ENCODE results near the gene SKAP2. TPM values are rescaled to one million over a fixed set of nuclear protein-coding genes. Genes with fewer than 3 reads are reported as not detected.

Gene SKAP2
- total and polyA plus RNA-seq, 2 of the 4 experiments (the other 2 are of a cell fraction): 5.7 to 7.4 TPM

- ChIA-PET POLR2A (ENCODE audit: unreplicated experiment) (no interaction called here), CTCF (no interaction called here)
- Histone ChIP-seq H3K4me1 (ENCODE audit: control insufficient read depth, insufficient read depth, low read length) (no peaks in the 10 kb centered on the region), H2BK5ac (ENCODE audit: low read depth, low read length, poor library complexity, severe bottlenecking) (no peak overlapping the region), H3K79me1 (ENCODE audit: low read depth in 1 of 2, low read length in 2 of 2) (no peaks in the 10 kb centered on the region), H4K8ac (ENCODE audit: low read depth in 2 of 2, low read length in 2 of 2) (no peak overlapping the region), H3K9ac (ENCODE audit: low read depth, low read length) (no peak overlapping the region), H3K27me3 (ENCODE audit: control insufficient read depth, insufficient read depth, low read length) (peaks cover 2% of the 10 kb centered on the region), H4K5ac (ENCODE audit: low read depth, low read length) (no peak overlapping the region), H2AFZ (replicated peaks; ENCODE audit: low read length, poor library complexity) (no peak overlapping the region), H3K4me3 (ENCODE audit: insufficient read depth, low read depth, low read length) (no peak overlapping the region), H2AK5ac (ENCODE audit: low read depth, low read length) (no peak overlapping the region), H3K14ac (replicated peaks; ENCODE audit: low read depth, low read length) (no peak overlapping the region), H3K56ac (ENCODE audit: extremely low read depth, insufficient read depth, low read length) (no peak overlapping the region), H3K4me2 (ENCODE audit: low read depth, low read length) (no peak overlapping the region), H3K36me3 (ENCODE audit: control insufficient read depth, insufficient read depth, low read length) (no peaks in the 10 kb centered on the region), H2BK120ac (ENCODE audit: low read depth, low read length) (no peak overlapping the region), H3K18ac (ENCODE audit: low read depth, low read length) (no peak overlapping the region), H3K27ac (ENCODE audit: insufficient read depth, low read length) (no peak overlapping the region), H3K9me1 (ENCODE audit: insufficient read depth, low read length) (no peaks in the 10 kb centered on the region), H3K23ac (ENCODE audit: low read depth, low read length) (no peak overlapping the region), H2AK9ac (replicated peaks; ENCODE audit: low read depth, low read length, poor library complexity) (no peak overlapping the region), H3K4ac (ENCODE audit: low read depth, low read length) (no peak overlapping the region), H2BK15ac (ENCODE audit: low read depth, low read length) (no peak overlapping the region), H3K9me3 (ENCODE audit: control insufficient read depth, insufficient read depth, low read length) (no peaks in the 10 kb centered on the region), H4K91ac (ENCODE audit: insufficient read depth, low read depth, low read length) (no peak overlapping the region), H4K20me1 (ENCODE audit: insufficient read depth, low read length) (no peaks in the 10 kb centered on the region), H2BK20ac (ENCODE audit: low read depth, low read length) (no peak overlapping the region)
- in situ Hi-C loops (cut with MboI; ENCODE audit: low sequenced_read_pairs): no loop called here
- intact Hi-C loops (cut with micrococcal nuclease): no loop called here
- BruUV-seq (replicated peaks): no TSS peak
- no peak for ATAC-seq (ENCODE audit: low read depth)
- WGBS, 2 experiments (ENCODE audit: extremely low coverage in 2 of 2, insufficient read length in 1 of 2): no CpG with 5 or more reads among the region's 1 CpG
- TF ChIP-seq FOS (IDR thresholded peaks at IDR 0.05; ENCODE audit: low read depth, low read length) (no peak), RFX5 (IDR thresholded peaks at IDR 0.05; ENCODE audit: low read depth, low read length) (no peak), CTCF (conservative IDR thresholded peaks at IDR 0.05; ENCODE audit: low read depth, low read length) (no peak), RCOR1 (IDR thresholded peaks at IDR 0.05; ENCODE audit: insufficient replicate concordance, low read length) (no peak), POLR2A (IDR thresholded peaks at IDR 0.05; ENCODE audit: low read depth, low read length) (no peak), CEBPB (IDR thresholded peaks at IDR 0.05; ENCODE audit: low read depth, low read length) (no peak), MXI1 (IDR thresholded peaks at IDR 0.05; ENCODE audit: borderline replicate concordance, low read depth, low read length) (no peak), USF2 (IDR thresholded peaks at IDR 0.05; ENCODE audit: low read depth, low read length) (no peak), RAD21 (IDR thresholded peaks at IDR 0.05; ENCODE audit: low read length) (no peak), MAFK (IDR thresholded peaks at IDR 0.05; ENCODE audit: low read depth, low read length) (no peak), ELK1 (IDR thresholded peaks at IDR 0.05; ENCODE audit: borderline replicate concordance, low read depth, low read length) (no peak), MAZ (IDR thresholded peaks at IDR 0.05; ENCODE audit: borderline replicate concordance, low read depth, low read length) (no peak), BHLHE40 (IDR thresholded peaks at IDR 0.05; ENCODE audit: low read depth, low read length) (no peak)
- no peak for DNase-seq
- dilution Hi-C loops (cut with HindIII; ENCODE audit: low sequenced_read_pairs, unreplicated experiment): no loop called here
Measured at GRCh38 chr7:26899519-26899918, 35.1 kb upstream of the SKAP2 start.
